Measurements from ENCODE around the gene RAMP1. TPM values are rescaled to one million over a fixed set of nuclear protein-coding genes. Genes with fewer than 3 reads are reported as not detected.

Gene RAMP1
- total and polyA plus RNA-seq, 2 donors (not counting 1 experiment from before 2014, with no cell fraction given) = 15.7 TPM; not detected in 1

- CTCF ChIA-PET = no interaction called here
Observed at GRCh38 chr2:237916296-237916695, 56.9 kb downstream of the RAMP1 start.

GRCh38 chr2:237917696-237918374 is 58.4 kb downstream of the RAMP1 start:
- Histone ChIP-seq H4K20me1 (ENCODE audit: control insufficient read depth, insufficient read depth, low read length, poor library complexity, severe bottlenecking) (no peaks in the 10 kb centered on the region), H2AFZ (ENCODE audit: insufficient read depth, low read depth, low read length, poor library complexity, severe bottlenecking) (no peak overlapping the region), H3K4me2 (replicated peaks; ENCODE audit: low read depth, low read length, poor library complexity, severe bottlenecking) (no peak overlapping the region), H3K9ac (ENCODE audit: low read length) (no peak overlapping the region), H3K79me2 (ENCODE audit: control insufficient read depth, insufficient read depth, low read length) (no peaks in the 10 kb centered on the region), H3K4me1 (ENCODE audit: control insufficient read depth in 2 of 2, insufficient read depth in 2 of 2, low read length in 2 of 2) (no peaks in the 10 kb centered on the region), H3K36me3 (replicated peaks in 1 of 2; ENCODE audit: control extremely low read depth in 1 of 2, control insufficient read depth in 1 of 2, extremely low read depth in 1 of 2, insufficient read depth in 2 of 2, low read length in 1 of 2) (no peaks in the 10 kb centered on the region), H3K27me3 (replicated peaks in 1 of 4; ENCODE audit: control extremely low read depth in 1 of 4, control insufficient read depth in 3 of 4, insufficient read depth in 4 of 4, low read length in 3 of 4) (peaks cover 0 to 7% (median 0%) of the 10 kb centered on the region in 4 experiments), H3K4me3 (ENCODE audit: control extremely low read depth in 1 of 5, extremely low read depth in 1 of 5, insufficient read depth in 1 of 5, low read depth in 2 of 5, low read length in 4 of 5) (no peak overlapping the region), H3K27ac (ENCODE audit: low read length in 2 of 2) (no peak overlapping the region), H3K9me3 (ENCODE audit: control extremely low read depth in 1 of 3, control insufficient read depth in 2 of 3, insufficient read depth in 1 of 3, low read length in 2 of 3) (no peaks in the 10 kb centered on the region)
- DNase-seq (no peak), ATAC-seq (ENCODE audit: low read depth) (no peak)
- Mint-ChIP-seq H3K27me3 (peaks cover 3% of the 10 kb centered on the region), H3K4me3 (no peak overlapping the region), H3K9me3 (ENCODE audit: insufficient read depth) (no peaks in the 10 kb centered on the region), H3K4me1 (peaks cover 12% of the 10 kb centered on the region), H3K27ac (no peak overlapping the region)
- POLR2A ChIA-PET = no interaction called here
- CTCF ChIA-PET = no interaction called here
- 100% methylated on average over 3 of the region's 5 CpGs for WGBS (ENCODE audit: insufficient coverage)
- TF ChIP-seq, protein P1, sequence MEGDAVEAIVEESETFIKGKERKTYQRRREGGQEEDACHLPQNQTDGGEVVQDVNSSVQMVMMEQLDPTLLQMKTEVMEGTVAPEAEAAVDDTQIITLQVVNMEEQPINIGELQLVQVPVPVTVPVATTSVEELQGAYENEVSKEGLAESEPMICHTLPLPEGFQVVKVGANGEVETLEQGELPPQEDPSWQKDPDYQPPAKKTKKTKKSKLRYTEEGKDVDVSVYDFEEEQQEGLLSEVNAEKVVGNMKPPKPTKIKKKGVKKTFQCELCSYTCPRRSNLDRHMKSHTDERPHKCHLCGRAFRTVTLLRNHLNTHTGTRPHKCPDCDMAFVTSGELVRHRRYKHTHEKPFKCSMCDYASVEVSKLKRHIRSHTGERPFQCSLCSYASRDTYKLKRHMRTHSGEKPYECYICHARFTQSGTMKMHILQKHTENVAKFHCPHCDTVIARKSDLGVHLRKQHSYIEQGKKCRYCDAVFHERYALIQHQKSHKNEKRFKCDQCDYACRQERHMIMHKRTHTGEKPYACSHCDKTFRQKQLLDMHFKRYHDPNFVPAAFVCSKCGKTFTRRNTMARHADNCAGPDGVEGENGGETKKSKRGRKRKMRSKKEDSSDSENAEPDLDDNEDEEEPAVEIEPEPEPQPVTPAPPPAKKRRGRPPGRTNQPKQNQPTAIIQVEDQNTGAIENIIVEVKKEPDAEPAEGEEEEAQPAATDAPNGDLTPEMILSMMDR (IDR thresholded peaks at IDR 0.05) = no peak
- TF ChIP-seq EZH2 (IDR thresholded peaks at IDR 0.05; ENCODE audit: borderline replicate concordance, insufficient read depth, low read depth, low read length, poor library complexity, severe bottlenecking) = no peak
- intact Hi-C loops (cut with micrococcal nuclease) = no loop called here

More at GRCh38 chr2:237916296-237916695, 56.9 kb downstream of the RAMP1 start:
- Histone ChIP-seq H3K27me3 (replicated peaks in 1 of 4; ENCODE audit: control extremely low read depth in 1 of 4, control insufficient read depth in 3 of 4, insufficient read depth in 4 of 4, low read length in 3 of 4) (no peaks in the 10 kb centered on the region), H3K79me2 (ENCODE audit: control insufficient read depth, insufficient read depth, low read length) (no peaks in the 10 kb centered on the region), H3K9me3 (ENCODE audit: control extremely low read depth in 1 of 3, control insufficient read depth in 2 of 3, insufficient read depth in 1 of 3, low read length in 2 of 3) (no peaks in the 10 kb centered on the region), H3K9ac (ENCODE audit: low read length) (no peak overlapping the region), H3K36me3 (replicated peaks in 1 of 2; ENCODE audit: control extremely low read depth in 1 of 2, control insufficient read depth in 1 of 2, extremely low read depth in 1 of 2, insufficient read depth in 2 of 2, low read length in 1 of 2) (no peaks in the 10 kb centered on the region), H3K4me2 (replicated peaks; ENCODE audit: low read depth, low read length, poor library complexity, severe bottlenecking) (no peak overlapping the region), H3K4me3 (ENCODE audit: control extremely low read depth in 1 of 5, extremely low read depth in 1 of 5, insufficient read depth in 1 of 5, low read depth in 2 of 5, low read length in 4 of 5) (no peak overlapping the region), H3K4me1 (ENCODE audit: control insufficient read depth in 2 of 2, insufficient read depth in 2 of 2, low read length in 2 of 2) (no peaks in the 10 kb centered on the region), H2AFZ (ENCODE audit: insufficient read depth, low read depth, low read length, poor library complexity, severe bottlenecking) (no peak overlapping the region), H4K20me1 (ENCODE audit: control insufficient read depth, insufficient read depth, low read length, poor library complexity, severe bottlenecking) (no peaks in the 10 kb centered on the region), H3K27ac (ENCODE audit: low read length in 2 of 2) (no peak overlapping the region)
- no peak overlapping the region for H3K27ac Mint-ChIP-seq
- ATAC-seq (ENCODE audit: low read depth) (no peak), DNase-seq (no peak)
- peaks cover 3% of the 10 kb centered on the region for H3K27me3 Mint-ChIP-seq
- H3K4me1 Mint-ChIP-seq = peaks cover 10% of the 10 kb centered on the region
- TF ChIP-seq, protein P1 (IDR thresholded peaks at IDR 0.05) = no peak
- TF ChIP-seq EZH2 (IDR thresholded peaks at IDR 0.05; ENCODE audit: borderline replicate concordance, insufficient read depth, low read depth, low read length, poor library complexity, severe bottlenecking) = no peak
- intact Hi-C loops (cut with micrococcal nuclease) = no loop called here
- WGBS (ENCODE audit: insufficient coverage) = 98% methylated on average over 12 of the region's 13 CpGs
- POLR2A ChIA-PET = no interaction called here
- H3K9me3 Mint-ChIP-seq (ENCODE audit: insufficient read depth) = no peaks in the 10 kb centered on the region
- H3K4me3 Mint-ChIP-seq = no peak overlapping the region

Data from B cell (primary cell).